ENCODE data around the gene SNX32. TPM values are rescaled to one million over a fixed set of nuclear protein-coding genes. Genes with fewer than 3 reads are reported as not detected.

SNX32 gene
- total RNA-seq = 1 to 10 TPM in 1 of 2 experiments, under 1 TPM in 1; 0.44 to 1.6 TPM

GRCh38 chr11:65833297-65834030 lies at the start of gene SNX32:
Gene SNX32, plus strand, starts transcription at chr11:65833963. Its CDS starts 103 bp downstream, at chr11:65834066.
- H3K27ac Mint-ChIP-seq = peak within 1 kb of the TSS; percentile 53
- no peaks in the 10 kb centered on the region for H3K36me3 Mint-ChIP-seq (ENCODE audit: low read depth)
- peak; percentile 100 for ATAC-seq
- DNase-seq = peak; percentile 97
- no peaks in the 10 kb centered on the region for H3K9me3 Mint-ChIP-seq (ENCODE audit: insufficient read depth)
- H3K27me3 Mint-ChIP-seq (ENCODE audit: low read depth) = peaks cover 24% of the 10 kb centered on the region
- no peak within 1 kb of the TSS for H3K4me3 Mint-ChIP-seq
- peaks cover 9% of the 10 kb centered on the region for H3K4me1 Mint-ChIP-seq (ENCODE audit: low read depth)
- CTCF ChIA-PET = interaction anchor here (1.0 to 3.1 kb wide), 10 partner anchors 8 to 59 kb away, joined by 3 to 16 read pairs (median 4); partner anchors contain the start of genes CFL1, FIBP and MUS81
- POLR2A ChIA-PET = interaction anchor here (0.8 to 1.6 kb wide), 5 partner anchors 16 to 181 kb away, joined by 3 to 5 read pairs (median 3); no protein-coding TSS in a partner anchor

GRCh38 chr11:65785319-65786007 lies 48.3 kb upstream of the SNX32 start:
- CTCF ChIA-PET = interaction anchor here (0.8 to 3.3 kb wide), 5 partner anchors 9 to 99 kb away, joined by 3 to 28 read pairs (median 4); no protein-coding TSS in a partner anchor
- no peak overlapping the region for H3K27ac Mint-ChIP-seq
- POLR2A ChIA-PET = interaction anchor here (0.6 to 0.7 kb wide), 2 partner anchors 9 to 73 kb away, joined by 3 read pairs; partner anchors contain the start of gene KAT5
- no peaks in the 10 kb centered on the region for H3K9me3 Mint-ChIP-seq (ENCODE audit: insufficient read depth)
- peaks cover 44% of the 10 kb centered on the region for H3K27me3 Mint-ChIP-seq (ENCODE audit: low read depth)
- H3K4me3 Mint-ChIP-seq = no peak overlapping the region
- DNase-seq (peak; percentile 46), ATAC-seq (no peak)
- no peaks in the 10 kb centered on the region for H3K36me3 Mint-ChIP-seq (ENCODE audit: low read depth)
- peaks cover 29% of the 10 kb centered on the region for H3K4me1 Mint-ChIP-seq (ENCODE audit: low read depth)

GRCh38 chr11:65786008-65786785 lies 47.6 kb upstream of the SNX32 start:
- no peak for ATAC-seq
- Mint-ChIP-seq H3K27ac (no peak overlapping the region), H3K4me3 (no peak overlapping the region)

GRCh38 chr11:65786786-65787636 lies 46.8 kb upstream of the SNX32 start, which contains the start of gene OVOL1:
Gene OVOL1, plus strand, starts transcription at chr11:65787063. Its CDS starts 311 bp downstream, at chr11:65787374.
- peaks cover 49% of the 10 kb centered on the region for H3K27me3 Mint-ChIP-seq (ENCODE audit: low read depth)
- CTCF ChIA-PET = interaction anchor here (1.0 kb wide), 1 partner anchor 75 kb away, joined by 4 read pairs; the partner anchor contains the start of gene KAT5
- POLR2A ChIA-PET = no interaction called here
- H3K9me3 Mint-ChIP-seq (ENCODE audit: insufficient read depth) = no peaks in the 10 kb centered on the region
- H3K4me3 Mint-ChIP-seq = peak within 1 kb of the TSS; percentile 58
- no peak for DNase-seq
- H3K4me1 Mint-ChIP-seq (ENCODE audit: low read depth) = peaks cover 44% of the 10 kb centered on the region
- no peak for ATAC-seq
- no peaks in the 10 kb centered on the region for H3K36me3 Mint-ChIP-seq (ENCODE audit: low read depth)
- H3K27ac Mint-ChIP-seq = no peak within 1 kb of the TSS

More at GRCh38 chr11:65786008-65786785, 47.6 kb upstream of the SNX32 start:
- Mint-ChIP-seq H3K36me3 (ENCODE audit: low read depth) (no peaks in the 10 kb centered on the region), H3K9me3 (ENCODE audit: insufficient read depth) (no peaks in the 10 kb centered on the region), H3K27me3 (ENCODE audit: low read depth) (peaks cover 49% of the 10 kb centered on the region), H3K4me1 (ENCODE audit: low read depth) (peaks cover 36% of the 10 kb centered on the region)
- ChIA-PET POLR2A (no interaction called here), CTCF (interaction anchor here (1.9 to 3.3 kb wide), 2 partner anchors 15 to 31 kb away, joined by 11 to 28 read pairs; no protein-coding TSS in a partner anchor)
- no peak for DNase-seq

GRCh38 chr11:65787649-65788622 lies 45.8 kb upstream of the SNX32 start:
- POLR2A ChIA-PET = interaction anchor here (1.2 kb wide), 1 partner anchor 77 kb away, joined by 4 read pairs; no protein-coding TSS in a partner anchor

GRCh38 chr11:65788821-65789220 lies 44.9 kb upstream of the SNX32 start:
- DNase-seq (no peak), ATAC-seq (no peak)
- no peak overlapping the region for H3K4me3 Mint-ChIP-seq
- H3K4me1 Mint-ChIP-seq (ENCODE audit: low read depth) = peaks cover 51% of the 10 kb centered on the region
- no peaks in the 10 kb centered on the region for H3K36me3 Mint-ChIP-seq (ENCODE audit: low read depth)
- POLR2A ChIA-PET = interaction anchor here (1.0 to 1.2 kb wide), 2 partner anchors 72 to 78 kb away, joined by 3 to 4 read pairs; no protein-coding TSS in a partner anchor
- no peaks in the 10 kb centered on the region for H3K9me3 Mint-ChIP-seq (ENCODE audit: insufficient read depth)
- CTCF ChIA-PET = interaction anchor here (1.2 to 5.7 kb wide), 4 partner anchors 9 to 256 kb away, joined by 4 to 71 read pairs (median 6); partner anchors contain the start of gene AP5B1
- peaks cover 48% of the 10 kb centered on the region for H3K27me3 Mint-ChIP-seq (ENCODE audit: low read depth)
- H3K27ac Mint-ChIP-seq = no peak overlapping the region

More at GRCh38 chr11:65787649-65788622, 45.8 kb upstream of the SNX32 start:
- no peak for DNase-seq
- H3K27me3 Mint-ChIP-seq (ENCODE audit: low read depth) = peaks cover 49% of the 10 kb centered on the region
- ATAC-seq = peak; percentile 30
- H3K36me3 Mint-ChIP-seq (ENCODE audit: low read depth) = no peaks in the 10 kb centered on the region
- H3K27ac Mint-ChIP-seq = no peak overlapping the region
- no peaks in the 10 kb centered on the region for H3K9me3 Mint-ChIP-seq (ENCODE audit: insufficient read depth)
- H3K4me1 Mint-ChIP-seq (ENCODE audit: low read depth) = peaks cover 51% of the 10 kb centered on the region
- CTCF ChIA-PET = interaction anchor here (0.6 to 5.7 kb wide), 5 partner anchors 8 to 1364 kb away, joined by 3 to 71 read pairs (median 4); partner anchors contain the start of genes AP5B1 and KAT5
- peak overlapping the region; percentile 56 for H3K4me3 Mint-ChIP-seq

GRCh38 chr11:65789230-65790103 lies 44.3 kb upstream of the SNX32 start:
- DNase-seq = no peak
- Mint-ChIP-seq H3K4me1 (ENCODE audit: low read depth) (peaks cover 48% of the 10 kb centered on the region), H3K36me3 (ENCODE audit: low read depth) (no peaks in the 10 kb centered on the region), H3K27ac (no peak overlapping the region), H3K4me3 (no peak overlapping the region), H3K9me3 (ENCODE audit: insufficient read depth) (no peaks in the 10 kb centered on the region), H3K27me3 (ENCODE audit: low read depth) (peaks cover 43% of the 10 kb centered on the region)
- POLR2A ChIA-PET = interaction anchor here (1.0 to 3.0 kb wide), 3 partner anchors 9 to 78 kb away, joined by 3 to 17 read pairs (median 4); partner anchors contain the start of gene AP5B1
- ATAC-seq = no peak
- CTCF ChIA-PET = interaction anchor here (0.8 to 5.7 kb wide), 6 partner anchors 10 to 255 kb away, joined by 3 to 71 read pairs (median 4); partner anchors contain the start of genes AP5B1 and MUS81

- Mint-ChIP-seq H3K27ac (peak overlapping the region; percentile 67), H3K27me3 (ENCODE audit: low read depth) (peaks cover 39% of the 10 kb centered on the region), H3K4me3 (no peak overlapping the region), H3K4me1 (ENCODE audit: low read depth) (peaks cover 44% of the 10 kb centered on the region), H3K9me3 (ENCODE audit: insufficient read depth) (no peaks in the 10 kb centered on the region), H3K36me3 (ENCODE audit: low read depth) (no peaks in the 10 kb centered on the region)
- DNase-seq (no peak), ATAC-seq (no peak)
- ChIA-PET POLR2A (interaction anchor here (3.0 kb wide), 1 partner anchor 10 kb away, joined by 17 read pairs; the partner anchor contains the start of gene AP5B1), CTCF (interaction anchor here (0.8 to 5.7 kb wide), 6 partner anchors 10 to 70 kb away, joined by 3 to 71 read pairs (median 5); partner anchors contain the start of genes AP5B1 and MUS81)
Observed at GRCh38 chr11:65790104-65790901, 43.5 kb upstream of the SNX32 start.
